Peyer's patch (tissue), 4 donors: ENCODE data around the gene ITSN2.

ENCODE experiments used
- POLR2A ChIP-seq, 2 donors: fragments of 450-650 bp; IDR thresholded peaks; one replicate each; pipeline ENCODE4 v1.5.1; 2017; ENCODE audit warnings: antibody characterized with exemption in 2 of 2, mild to moderate bottlenecking in 2 of 2, moderate library complexity in 2 of 2
- TF ChIP-seq, protein P1 (sequence below), 6 experiments: fragments of 450-650 bp in 4 of 6; fragments of 200-600 bp in 2 of 6; sonication (generic) in 1 of 6; IDR thresholded peaks; one replicate each; pipeline ENCODE4 v1.5.1; 2017 to 2019; ENCODE audit warnings: antibody characterized with exemption in 6 of 6, mild to moderate bottlenecking in 3 of 6, moderate library complexity in 1 of 6

DNA sequence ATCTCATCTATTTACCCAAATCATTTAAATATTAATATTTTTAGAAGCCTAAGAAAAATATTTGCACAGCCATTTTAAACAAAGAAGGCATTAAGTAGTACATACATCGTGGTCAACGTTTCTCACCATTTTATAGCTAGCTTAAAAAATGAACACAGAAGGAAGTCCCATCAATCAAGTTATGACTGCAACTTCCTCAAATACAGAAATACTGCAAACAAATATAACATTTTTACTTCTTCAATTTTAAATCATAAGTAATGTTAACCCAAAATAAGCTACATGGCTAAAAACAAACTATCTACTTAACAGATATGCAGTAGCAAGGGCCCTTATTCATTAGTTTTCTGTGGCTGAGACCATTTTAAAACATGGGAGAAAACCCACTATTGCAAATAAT, 30.6 kb downstream of the ITSN2 start:
- no peak for TF ChIP-seq POLR2A (IDR thresholded peaks at IDR 0.05)
- TF ChIP-seq, protein P1, sequence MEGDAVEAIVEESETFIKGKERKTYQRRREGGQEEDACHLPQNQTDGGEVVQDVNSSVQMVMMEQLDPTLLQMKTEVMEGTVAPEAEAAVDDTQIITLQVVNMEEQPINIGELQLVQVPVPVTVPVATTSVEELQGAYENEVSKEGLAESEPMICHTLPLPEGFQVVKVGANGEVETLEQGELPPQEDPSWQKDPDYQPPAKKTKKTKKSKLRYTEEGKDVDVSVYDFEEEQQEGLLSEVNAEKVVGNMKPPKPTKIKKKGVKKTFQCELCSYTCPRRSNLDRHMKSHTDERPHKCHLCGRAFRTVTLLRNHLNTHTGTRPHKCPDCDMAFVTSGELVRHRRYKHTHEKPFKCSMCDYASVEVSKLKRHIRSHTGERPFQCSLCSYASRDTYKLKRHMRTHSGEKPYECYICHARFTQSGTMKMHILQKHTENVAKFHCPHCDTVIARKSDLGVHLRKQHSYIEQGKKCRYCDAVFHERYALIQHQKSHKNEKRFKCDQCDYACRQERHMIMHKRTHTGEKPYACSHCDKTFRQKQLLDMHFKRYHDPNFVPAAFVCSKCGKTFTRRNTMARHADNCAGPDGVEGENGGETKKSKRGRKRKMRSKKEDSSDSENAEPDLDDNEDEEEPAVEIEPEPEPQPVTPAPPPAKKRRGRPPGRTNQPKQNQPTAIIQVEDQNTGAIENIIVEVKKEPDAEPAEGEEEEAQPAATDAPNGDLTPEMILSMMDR (IDR thresholded peaks at IDR 0.05), result no peak
